SKM-1 treated with dmso at 0.1 percent for 144 hours (cell line): ENCODE data around the gene DGUOK.
A peak's percentile ranks its signal among the peaks of the same experiment; 100 is the strongest.

Experiments used
- DNase-seq: peaks from one replicate; lab custom pipeline; 2025; ENCODE audit not compliant: unreplicated experiment; lab: John Stamatoyannopoulos, UW

Gene DGUOK

DNA sequence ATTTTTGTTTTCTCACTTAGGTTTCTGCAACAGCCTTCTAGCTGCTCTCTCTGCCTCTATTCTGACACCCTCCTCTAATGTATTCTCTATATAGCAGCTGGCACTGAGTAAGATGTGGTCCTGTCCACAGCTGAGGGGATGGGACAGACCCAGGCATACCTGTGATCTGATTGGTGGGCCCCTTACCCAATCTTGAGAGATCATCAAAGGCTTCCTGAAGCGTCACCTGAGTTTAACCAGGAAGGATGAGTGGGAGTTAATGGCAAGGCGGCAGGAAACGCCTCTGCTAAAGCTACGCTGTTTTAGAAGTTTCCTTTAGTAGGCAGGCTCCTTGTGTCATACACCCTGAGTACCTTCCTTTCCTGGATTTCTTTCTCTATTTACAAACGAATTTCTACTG lies 52.3 kb downstream of the DGUOK start:
- DNase-seq, result no peak

DNA sequence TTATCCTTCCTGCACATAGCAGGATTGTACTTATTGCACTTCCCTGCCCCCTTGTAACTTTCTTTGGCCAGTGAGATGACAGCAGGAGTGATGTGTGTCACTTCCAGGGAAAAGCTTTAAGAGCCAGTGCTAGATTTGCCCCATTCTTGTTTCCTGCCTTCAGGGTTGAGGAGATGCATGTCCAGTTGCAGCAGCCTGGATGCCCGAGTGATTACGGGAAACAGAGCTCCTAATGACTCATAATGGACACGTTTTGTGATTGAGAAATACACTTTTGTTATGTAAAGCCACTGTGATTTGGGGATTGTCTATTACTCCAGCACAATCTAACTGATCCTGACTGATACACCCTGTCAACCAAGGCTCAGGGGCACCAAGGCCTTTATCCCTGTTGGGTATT lies 53.0 kb downstream of the DGUOK start:
- DNase-seq, result peak; percentile 21

DNA sequence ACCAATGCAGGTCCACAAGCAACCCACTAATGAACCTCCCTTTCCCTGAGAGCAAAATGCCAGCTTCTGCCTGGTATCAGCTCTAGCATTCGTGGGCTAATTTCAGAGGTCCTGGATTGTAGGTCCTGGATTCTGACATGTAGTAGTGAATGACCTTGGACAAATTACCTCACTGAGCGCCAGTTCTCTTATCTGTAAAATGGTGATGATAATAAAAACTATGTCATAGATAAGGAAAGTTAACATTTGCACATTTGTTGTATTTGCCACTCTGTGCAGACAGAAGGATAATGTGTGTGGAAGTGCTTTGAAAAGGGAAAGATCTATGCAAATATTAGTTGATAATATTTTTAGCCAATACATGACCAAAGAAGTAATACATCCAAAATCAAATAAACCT lies 53.9 kb downstream of the DGUOK start:
- DNase-seq, result no peak

DNA sequence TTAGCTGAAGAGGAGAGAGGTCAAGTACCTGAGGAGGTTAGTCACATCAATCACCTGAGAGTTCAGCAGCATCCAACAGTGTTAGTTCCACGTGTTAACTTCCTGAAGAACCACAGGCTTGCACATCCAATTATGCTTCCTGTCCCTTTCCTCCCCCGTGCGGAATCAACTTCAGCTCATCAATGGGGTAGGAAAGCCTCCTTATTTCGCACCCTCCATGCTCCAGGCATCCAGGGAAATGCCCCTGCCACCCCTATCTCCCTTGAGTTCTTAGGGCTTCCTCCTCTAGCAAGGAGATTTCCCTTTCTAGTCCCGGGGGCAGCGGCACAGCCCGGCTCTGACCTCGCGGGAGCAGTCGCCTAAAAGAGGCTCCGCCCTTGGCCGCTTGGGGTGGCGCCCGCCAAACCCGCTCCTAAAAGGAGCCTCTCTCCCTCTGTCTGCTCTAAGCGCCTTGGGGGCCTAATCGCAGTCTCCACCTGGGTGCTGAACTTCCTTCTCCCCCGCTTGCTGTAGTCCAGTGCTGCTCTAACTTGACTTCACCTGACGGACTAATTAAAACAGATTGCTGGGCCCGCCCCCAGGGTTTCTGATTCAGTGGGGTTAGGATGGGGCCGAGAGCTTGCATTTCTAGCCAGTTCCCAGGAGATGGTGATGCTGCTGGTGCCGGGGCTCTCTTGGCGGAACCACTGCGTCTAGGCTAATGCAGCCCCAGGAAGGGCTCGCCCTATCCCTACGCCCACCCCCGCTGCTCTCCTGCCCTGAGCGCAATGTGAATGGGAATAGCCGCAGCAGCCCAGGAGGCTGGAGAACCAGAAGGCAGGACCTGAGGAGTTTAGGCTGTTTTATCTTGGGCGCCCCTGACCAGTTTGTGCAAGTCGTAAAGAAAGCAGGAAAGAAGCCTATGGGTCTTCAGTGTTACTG lies 54.7 kb downstream of the DGUOK start:
- no peak for DNase-seq

DNA sequence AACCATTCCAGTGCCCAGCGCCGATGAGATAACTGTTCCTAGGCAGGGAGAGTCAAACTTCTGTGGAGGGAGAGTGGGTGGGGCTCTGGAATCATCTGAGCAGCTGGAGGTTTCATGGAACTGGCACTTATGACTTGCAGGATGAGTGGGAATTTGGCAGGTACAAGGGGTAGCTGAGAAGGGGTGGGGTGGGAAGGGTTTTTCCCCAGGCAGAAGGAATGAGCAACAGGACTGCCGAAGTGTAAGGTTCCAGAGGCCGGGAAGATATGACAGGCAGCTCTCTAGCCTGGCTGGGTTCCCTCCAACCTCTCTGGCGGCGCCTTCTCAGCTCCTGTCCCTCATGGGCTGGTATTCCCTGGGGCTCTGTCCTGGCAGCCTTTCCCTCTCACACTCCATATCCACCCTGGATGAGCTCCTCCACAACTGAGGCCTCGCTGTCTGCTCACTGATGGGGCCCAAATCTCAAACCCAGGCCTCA lies 55.5 kb downstream of the DGUOK start:
- DNase-seq, result no peak

DNA sequence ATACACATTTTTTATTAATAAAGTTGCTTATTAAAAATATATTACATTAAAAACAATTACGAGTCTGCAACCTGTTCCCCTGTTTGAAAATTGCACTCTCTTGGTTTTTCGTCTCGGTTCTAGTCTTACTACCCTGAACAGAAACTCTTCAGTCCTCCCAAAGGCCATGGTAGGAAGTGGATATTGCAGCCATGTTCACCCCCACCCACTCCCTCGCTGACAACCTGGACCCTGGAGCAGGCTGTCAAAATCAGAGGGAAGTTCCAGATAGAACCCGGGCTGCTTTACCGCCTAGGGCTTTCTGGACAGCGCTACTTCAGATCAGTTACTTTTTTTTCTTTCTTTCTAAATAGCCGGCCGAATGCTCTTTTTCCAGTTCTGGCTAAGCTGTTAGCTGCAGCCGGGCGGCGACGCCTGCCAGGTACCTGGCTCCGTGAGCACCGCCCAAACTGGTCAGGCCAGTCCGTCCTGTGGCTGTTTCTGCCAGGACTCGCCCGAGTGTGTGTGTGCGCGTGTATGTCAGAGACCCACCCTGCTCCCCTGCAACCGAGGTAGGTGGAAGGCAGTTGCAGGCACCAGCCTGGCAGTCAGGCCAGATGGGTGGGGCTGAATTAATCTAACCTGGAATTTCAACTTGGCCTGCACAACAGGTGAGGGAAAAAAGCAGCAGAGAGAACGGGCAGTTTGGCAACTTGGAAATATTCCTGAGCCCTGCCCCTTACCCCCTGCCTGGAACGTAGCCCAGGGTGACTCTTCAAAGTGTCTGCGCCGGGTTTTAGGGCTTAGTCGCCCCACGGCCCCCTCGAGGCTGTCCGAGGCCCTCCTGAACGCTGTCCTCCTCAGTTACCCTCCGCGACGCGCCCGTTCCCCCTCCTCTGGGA lies 56.9 kb downstream of the DGUOK start:
- DNase-seq, result peak; percentile 18

DNA sequence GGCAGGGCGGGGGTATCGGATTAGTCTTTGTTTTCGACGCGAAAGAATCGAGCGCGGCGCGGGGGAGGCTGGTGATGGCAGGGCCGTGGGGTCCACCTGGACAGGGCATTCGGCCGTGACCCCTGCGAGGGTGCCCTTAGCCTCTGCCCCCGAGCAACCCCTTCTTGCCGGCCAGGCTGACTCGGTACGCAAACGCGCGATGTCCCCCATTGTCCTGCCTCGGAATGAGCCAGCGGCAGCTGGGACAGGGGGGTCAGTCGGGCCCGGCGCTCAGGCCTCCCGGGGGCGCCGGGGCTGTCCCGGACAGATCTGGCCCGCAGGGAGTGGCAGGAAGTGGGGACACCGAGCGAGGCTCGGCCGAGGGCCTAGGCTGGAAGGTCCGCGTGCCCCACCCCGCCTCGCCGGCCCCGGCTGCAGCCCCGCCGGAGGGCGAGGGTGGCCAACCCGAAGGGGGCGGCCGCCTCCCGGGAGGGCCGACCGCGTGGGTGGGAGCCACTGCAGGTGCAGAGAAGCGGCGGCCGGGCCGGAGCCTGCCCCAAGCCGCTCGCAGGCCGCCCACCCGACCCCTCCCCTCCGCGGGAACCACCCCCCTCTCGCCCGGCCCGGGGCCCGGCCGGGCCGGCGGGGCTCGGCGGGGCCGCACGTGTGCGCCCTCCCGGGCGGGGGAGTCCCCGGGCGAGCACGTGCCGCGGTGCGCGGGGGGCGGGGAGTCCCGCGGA lies 57.7 kb downstream of the DGUOK start, which contains the start of gene TET3:
TET3 (plus strand) TSS at position 708 of the 719 bp plus-strand sequence. CDS start 1,494 bp downstream, outside the sequence.
- DNase-seq, result no peak

DNA sequence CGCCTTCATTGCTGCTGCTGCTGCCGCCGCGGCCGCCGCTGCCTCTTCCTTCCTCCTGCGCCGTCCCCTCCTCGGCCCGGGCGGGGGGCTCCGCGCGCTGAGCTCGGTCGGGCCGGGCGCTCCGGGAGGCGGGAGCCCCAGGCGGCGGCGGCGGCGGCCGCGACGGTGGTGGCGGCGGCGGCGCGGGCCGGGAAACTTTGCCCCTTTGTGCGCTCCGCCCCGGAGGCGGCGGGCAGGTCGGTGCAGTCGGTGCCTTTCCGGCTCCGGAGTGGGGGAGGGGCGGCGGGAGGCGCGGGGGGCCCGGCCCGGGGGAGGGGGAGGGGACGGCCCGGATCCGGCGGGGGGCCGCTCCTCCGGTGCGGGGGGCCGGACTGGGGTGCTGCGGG lies 58.2 kb downstream of the DGUOK start:
- peak; percentile 45 for DNase-seq

DNA sequence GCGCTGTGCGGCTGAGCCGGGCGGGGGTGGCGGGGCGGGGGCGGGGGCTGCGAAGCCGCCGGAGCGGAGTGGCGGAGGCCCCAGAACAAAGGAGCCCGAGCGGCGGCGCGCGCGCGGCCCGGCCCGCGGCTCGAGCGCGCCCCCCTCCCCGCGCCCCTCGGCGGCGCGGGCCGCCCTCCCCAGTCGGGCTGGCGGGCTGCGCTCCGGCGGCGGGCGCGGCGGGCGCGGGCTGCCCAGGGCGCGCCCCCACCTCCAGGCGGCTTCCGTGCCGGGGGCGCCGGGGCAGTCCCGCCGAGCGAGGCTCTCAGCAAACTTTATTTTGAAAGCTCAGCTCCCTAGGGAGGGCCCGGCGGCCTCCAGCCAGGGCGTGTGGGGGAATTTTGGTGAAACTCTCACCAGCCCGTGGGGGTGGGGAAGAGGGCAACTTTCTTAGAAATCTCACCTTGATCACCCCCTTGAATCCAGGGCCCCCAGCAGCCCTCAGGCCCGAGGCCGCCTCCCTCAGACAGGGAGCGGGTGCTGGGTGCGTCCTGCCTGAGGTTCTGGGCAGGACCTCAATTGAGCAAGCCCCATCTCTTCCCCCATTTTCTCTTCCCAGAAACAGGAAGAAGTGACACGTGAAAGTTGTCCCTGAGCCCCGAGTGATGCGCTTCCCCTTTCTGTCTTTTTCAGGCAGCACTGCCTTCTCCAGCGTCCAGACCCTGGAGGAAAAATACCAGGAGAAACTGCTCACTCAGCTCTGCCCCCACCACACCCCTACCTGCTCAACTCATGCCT lies 58.8 kb downstream of the DGUOK start:
- peak; percentile 87 for DNase-seq

DNA sequence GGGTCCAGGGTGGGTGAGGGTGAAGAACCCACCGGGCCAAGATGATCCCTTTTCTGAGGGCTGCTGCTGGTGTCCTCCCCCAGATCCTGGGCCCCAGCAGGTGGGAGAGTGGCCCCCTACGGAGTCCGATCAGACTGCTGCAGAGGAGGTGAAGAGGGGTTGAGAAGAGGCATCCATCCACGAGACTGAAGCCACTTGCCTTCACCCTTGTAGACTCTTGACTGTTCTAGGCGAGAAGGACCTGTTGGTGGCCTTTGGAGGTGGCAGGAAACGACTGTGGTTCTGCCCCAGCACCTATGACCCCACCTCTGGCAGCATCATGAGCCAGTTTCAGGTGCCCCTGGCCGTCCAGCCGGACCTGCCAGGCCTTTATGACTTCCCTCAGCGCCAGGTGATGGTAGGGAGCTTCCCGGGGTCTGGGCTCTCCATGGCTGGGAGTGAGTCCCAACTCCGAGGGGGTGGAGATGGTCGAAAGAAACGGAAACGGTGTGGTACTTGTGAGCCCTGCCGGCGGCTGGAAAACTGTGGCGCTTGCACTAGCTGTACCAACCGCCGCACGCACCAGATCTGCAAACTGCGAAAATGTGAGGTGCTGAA lies 59.5 kb downstream of the DGUOK start:
- no peak for DNase-seq

DNA sequence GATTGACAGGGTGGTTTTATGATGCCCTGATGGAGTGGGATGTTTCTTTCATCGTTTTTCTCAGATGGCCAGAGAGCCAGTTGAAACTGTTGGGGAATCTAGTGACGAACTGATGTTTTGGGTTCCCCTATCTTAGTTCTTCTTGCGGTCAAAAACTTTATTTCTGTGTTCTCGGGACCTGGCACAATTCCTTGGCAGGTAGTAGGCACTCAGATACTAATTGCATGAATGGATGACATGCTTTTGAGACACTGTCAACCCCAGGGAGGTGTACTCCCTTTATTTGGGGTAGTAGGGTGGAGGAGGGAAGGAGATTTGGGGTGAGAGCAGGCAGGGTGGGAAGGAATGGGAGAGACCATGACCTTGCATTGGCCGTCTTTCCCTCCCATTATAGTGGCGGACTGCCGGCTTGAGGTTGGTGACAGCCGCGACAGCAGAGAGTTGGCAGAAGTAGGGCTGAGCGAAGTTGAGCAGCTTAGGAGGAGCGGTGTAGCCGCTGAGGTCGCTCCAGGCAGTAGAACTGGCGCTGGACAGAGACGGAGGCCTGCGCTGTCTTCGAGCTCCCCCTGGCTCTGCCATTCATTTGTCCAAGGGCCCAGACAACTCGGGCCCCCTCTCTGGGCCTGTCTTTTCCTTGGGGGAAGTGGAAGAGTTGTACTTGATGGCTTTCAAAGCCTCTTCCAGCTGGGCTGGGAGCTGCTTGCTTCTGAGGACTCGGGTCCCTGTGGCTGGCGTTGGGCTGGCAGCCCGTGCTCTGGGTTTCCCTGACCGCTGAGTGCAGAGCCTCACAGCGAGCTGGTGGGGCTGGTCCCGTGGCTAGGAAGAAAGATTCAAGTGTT lies 60.6 kb downstream of the DGUOK start:
- DNase-seq, result no peak

DNA sequence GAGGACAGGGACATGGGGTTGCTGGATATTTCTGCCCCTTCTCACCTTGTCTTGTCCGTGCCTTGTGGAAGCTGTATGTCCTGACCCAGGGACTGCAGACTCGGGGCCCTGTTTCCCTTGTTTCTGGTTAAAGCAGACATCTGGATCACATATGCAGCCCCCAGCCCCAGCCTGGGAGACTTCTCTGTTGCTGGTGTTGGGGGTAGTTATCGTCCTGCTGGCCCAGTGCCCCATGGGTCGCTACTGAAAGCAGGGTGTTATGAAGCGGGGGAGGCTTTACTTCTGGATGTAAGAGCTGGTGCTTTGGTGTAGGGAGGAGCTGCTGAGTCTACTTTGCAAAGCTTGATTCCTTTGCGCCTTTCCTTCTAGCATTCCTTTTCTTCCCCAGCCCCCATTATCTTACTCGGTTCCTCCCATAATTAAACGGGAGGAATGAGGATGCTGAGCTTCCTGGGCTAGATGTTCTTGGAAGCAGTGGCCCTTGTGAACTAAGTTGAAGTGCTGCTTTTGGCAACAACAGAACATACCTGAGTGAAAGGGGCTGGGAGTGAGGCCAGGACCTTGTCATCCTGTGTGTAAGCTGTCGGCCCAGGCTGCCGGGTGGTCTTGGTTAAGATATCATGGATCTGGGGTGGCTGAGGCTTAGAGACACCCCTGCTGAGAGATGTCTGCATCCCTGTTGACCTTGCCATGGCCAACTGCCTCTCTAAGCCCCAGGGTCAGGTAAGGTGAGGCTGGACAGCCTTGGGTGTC lies 61.4 kb downstream of the DGUOK start:
- DNase-seq, result no peak

DNA sequence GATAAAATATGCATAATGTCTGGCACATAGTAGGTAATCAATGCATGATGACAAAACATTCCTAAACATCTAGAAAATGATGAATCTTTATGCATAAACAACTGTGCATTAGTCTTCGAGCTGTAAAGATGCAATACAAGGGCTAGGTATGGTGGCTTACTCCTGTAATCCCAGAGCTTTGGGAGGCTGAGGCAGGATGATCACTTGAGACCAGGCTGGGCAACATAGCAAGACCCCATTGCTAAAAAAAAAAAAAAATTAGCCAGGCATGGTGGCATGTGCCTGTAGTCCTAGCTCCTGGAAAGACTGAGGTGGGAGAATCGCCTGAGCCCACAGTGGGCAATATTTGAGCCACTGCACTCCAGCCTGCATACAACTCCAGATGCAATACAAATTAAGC lies 63.3 kb downstream of the DGUOK start:
- no peak for DNase-seq

DNA sequence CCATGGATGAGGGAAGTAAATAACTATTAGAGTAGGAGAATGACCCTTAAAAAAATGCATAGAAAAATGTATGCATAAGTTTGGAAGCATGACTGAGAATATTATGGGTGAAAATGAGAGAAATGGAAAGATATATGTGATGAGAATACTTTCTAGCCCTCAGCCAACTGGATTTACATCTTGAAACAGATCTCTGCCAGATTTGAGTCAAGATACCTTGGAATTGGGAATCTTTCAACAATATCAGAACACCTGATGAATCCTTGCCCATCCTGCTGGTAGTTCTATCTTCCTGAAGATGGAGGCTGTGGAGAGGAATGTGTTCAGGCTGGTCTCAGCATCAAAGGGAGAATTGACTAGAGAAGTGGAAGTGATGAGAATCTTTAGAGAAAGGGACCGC lies 63.9 kb downstream of the DGUOK start:
- no peak for DNase-seq

DNA sequence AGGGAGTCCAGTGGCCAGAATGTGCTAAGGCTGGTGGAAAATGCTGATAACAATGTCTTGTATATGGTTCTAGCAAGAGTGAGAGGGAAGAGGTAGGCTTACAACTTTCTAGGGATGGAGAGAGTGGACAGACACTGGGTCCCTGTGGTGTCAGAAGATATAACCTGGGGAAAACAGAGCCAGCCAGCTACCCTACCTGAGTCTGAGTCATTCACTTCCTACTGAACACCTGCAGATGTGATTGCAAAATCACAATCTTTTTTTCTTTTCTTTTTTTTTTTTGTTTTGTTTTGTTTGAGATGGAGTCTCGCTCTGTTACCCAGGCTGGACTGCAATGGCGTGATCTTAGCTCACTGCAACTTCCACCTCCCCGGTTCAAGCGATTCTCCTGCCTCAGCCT lies 65.4 kb downstream of the DGUOK start:
- no peak for DNase-seq

DNA sequence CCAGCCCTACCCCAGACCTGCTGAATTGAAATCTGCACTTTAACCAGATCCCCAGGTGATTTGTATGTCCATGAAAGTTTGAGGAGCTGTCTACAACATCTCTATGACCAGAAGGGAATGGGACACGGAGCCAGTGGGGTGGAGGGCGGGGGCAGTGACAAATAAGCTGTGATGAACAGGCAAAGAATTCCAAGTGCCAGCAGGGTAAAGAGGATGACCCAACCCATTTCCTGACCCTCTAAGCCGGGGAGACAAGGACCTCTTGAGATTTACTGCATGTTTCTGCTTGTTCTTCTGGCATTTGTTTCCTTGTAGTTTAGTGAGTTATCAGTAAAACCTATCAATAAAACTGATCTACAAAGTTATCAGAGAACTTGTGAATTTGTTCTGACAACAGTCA lies 66.7 kb downstream of the DGUOK start:
- DNase-seq, result no peak

DNA sequence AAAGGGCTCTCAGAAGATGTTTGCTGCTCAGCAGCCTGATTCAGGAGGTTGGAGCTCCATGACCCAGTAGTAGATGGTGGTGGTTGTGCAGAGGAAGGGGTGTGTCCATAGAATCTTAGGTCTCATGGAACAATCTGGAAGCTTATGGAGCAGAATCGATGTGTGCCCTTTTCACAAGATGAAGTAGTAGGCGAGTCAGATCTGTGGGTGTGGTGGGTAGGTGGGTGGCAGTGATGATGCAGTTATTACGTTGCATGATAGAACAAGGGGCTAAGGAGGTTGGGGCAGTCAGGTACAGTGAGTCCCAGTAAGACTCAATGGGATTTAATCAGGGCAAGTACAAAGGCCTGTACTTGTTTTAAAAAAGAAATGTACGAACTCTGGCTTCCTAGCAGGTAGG lies 67.1 kb downstream of the DGUOK start:
- no peak for DNase-seq

DNA sequence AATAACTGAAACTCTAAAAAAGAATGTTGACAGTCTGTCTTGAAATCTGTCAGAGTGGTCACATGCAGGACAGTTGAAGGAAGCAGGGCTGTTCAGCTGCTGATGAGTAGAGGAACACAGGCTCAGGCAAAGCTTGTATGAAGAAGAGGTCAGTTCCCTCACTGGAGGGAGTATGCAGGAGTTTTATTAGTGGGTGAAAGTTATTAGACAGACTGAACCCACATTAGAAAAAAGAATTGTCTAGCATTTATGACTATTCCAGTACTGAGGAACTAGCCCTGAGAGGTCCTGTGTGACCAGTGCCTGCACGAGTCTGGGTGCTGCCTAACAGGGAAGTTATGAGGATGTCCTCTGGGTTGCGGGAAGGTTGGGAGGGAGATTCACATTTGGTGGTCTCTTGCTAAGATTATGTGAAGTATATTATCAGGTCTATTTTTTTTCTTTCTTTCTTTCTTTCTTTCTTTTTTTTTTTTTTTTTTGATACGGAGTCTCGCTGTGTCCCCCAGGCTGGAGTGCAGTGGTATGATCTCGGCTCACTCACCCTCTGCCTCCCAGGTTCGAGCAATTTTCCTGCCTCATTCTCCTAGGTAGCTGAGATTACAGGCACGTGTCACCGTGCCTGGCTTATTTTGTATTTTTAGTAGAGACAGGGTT lies 67.6 kb downstream of the DGUOK start:
- no peak for DNase-seq
